ENCODE data around the gene AACS.

- TF ChIP-seq ARNT (IDR thresholded peaks at IDR 0.05) = no peak
- no peak for TF ChIP-seq PKNOX1 (IDR thresholded peaks at IDR 0.05)
- no peak for TF ChIP-seq SUZ12 (IDR thresholded peaks at IDR 0.05)
- no peak for TF ChIP-seq BHLHE40 (IDR thresholded peaks at IDR 0.05; ENCODE audit: borderline replicate concordance)
- no peak for TF ChIP-seq SP1 (IDR thresholded peaks at IDR 0.05)
- TF ChIP-seq ELF4 (IDR thresholded peaks at IDR 0.05) = no peak
Measured at GRCh38 chr12:125192690-125193221, 127.5 kb downstream of the AACS start.
